Neural cell (in vitro differentiated cells): ENCODE data around the gene LRMDA.

Experiments used
- CTCF ChIP-seq: fragments of 450-650 bp; IDR thresholded peaks from 2 replicates; pipeline ENCODE4 v1.5.1; 2014; ENCODE audit warnings: antibody characterized with exemption, mild to moderate bottlenecking, moderate library complexity; ENCODE audit not compliant: poor library complexity, severe bottlenecking
- EZH2 ChIP-seq: fragments of 200-600, 300-800 bp; shearing (Covaris generic), sonication (generic); IDR thresholded peaks from 2 replicates; pipeline ENCODE4 v1.6.1; 2014; ENCODE audit warnings: antibody characterized with exemption, low read length, borderline replicate concordance, mild to moderate bottlenecking; ENCODE audit not compliant: insufficient read depth, poor library complexity, severe bottlenecking
- MXI1 ChIP-seq: fragments of 450-650 bp; conservative IDR thresholded peaks from 2 replicates; pipeline ENCODE4 v1.6.1; 2014; ENCODE audit warnings: antibody characterized with exemption, mild to moderate bottlenecking; ENCODE audit not compliant: poor library complexity, severe bottlenecking
- RAD21 ChIP-seq: fragments of 450-650 bp; conservative IDR thresholded peaks from 2 replicates; pipeline ENCODE4 v1.6.1; 2014; ENCODE audit warnings: antibody characterized with exemption, mild to moderate bottlenecking, moderate library complexity
- REST ChIP-seq: IDR thresholded peaks from 2 replicates; pipeline ENCODE4 v1.6.1; 2012; ENCODE audit warnings: borderline replicate concordance
- SMC3 ChIP-seq: fragments of 450-650 bp; conservative IDR thresholded peaks from 2 replicates; pipeline ENCODE4 v1.6.1; 2014; ENCODE audit warnings: antibody characterized with exemption, mild to moderate bottlenecking, moderate library complexity; ENCODE audit not compliant: poor library complexity
- TAF1 ChIP-seq: IDR thresholded peaks from 2 replicates; pipeline ENCODE4 v1.6.1; 2012; ENCODE audit warnings: low read depth

GRCh38 chr10:75841266-75841665 lies 409.8 kb downstream of the LRMDA start:
- TF ChIP-seq CTCF (no peak), REST (no peak), RAD21 (no peak), MXI1 (no peak), TAF1 (no peak), EZH2 (no peak), SMC3 (no peak)
